Transverse colon (tissue), 3 donors: ENCODE data around the gene BRSK2.

ENCODE experiments used
- EP300 ChIP-seq: sonication (generic); formaldehyde crosslinking; IDR thresholded peaks from one replicate; pipeline ENCODE4 v1.6.1; 2017; ENCODE audit warnings: antibody characterized with exemption, low read depth
- TF ChIP-seq, protein P1 (sequence below), 5 experiments: fragments of 200-600 bp in 3 of 5; fragments of 450-650 bp in 2 of 5; sonication (generic) in 3 of 5; IDR thresholded peaks; 1 replicate in 2 of 5; 2 replicates in 3 of 5; pipeline ENCODE4 v1.5.1; 2016 to 2017; ENCODE audit warnings: antibody characterized with exemption in 5 of 5, inconsistent platforms in 3 of 5, mild to moderate bottlenecking in 2 of 5, moderate library complexity in 1 of 5

DNA sequence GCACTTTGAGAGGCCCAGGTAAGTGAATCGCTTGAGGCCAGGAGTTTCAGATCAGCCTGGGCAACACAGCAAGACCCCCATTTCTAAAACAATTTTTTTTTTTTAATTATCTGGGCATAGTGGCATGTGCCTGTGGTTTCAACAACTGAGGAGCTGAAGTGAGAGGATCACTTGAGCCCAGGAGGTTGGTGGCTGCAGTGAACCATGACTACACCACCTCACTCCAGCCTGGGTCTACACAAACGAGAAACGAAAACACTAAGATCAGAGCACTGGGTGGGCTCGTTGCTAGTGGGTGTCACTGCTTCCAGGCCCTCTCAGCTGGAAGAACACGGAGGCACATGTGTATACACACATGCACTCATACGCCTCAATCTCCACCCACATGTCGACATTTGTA is 100.9 kb downstream of the BRSK2 start:
- TF ChIP-seq, protein P1, sequence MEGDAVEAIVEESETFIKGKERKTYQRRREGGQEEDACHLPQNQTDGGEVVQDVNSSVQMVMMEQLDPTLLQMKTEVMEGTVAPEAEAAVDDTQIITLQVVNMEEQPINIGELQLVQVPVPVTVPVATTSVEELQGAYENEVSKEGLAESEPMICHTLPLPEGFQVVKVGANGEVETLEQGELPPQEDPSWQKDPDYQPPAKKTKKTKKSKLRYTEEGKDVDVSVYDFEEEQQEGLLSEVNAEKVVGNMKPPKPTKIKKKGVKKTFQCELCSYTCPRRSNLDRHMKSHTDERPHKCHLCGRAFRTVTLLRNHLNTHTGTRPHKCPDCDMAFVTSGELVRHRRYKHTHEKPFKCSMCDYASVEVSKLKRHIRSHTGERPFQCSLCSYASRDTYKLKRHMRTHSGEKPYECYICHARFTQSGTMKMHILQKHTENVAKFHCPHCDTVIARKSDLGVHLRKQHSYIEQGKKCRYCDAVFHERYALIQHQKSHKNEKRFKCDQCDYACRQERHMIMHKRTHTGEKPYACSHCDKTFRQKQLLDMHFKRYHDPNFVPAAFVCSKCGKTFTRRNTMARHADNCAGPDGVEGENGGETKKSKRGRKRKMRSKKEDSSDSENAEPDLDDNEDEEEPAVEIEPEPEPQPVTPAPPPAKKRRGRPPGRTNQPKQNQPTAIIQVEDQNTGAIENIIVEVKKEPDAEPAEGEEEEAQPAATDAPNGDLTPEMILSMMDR (IDR thresholded peaks at IDR 0.05): no peak
- TF ChIP-seq EP300: no peak
